ENCODE measurements around the gene ENTPD6. TPM values are rescaled to one million over a fixed set of nuclear protein-coding genes. Genes with fewer than 3 reads are reported as not detected.

ENTPD6 gene
- total RNA-seq, 8 experiments from 2014 or later, result 37.7 to 58.2 (median 53.1) TPM

GRCh38 chr20:25204550-25205276 is 9.2 kb downstream of the ENTPD6 start:
- Histone ChIP-seq H3K4me3 (no peak overlapping the region), H3K27ac (no peak overlapping the region), H3K4me1 (replicated peaks in 1 of 2) (no peaks in the 10 kb centered on the region)
- in situ Hi-C loops (cut with MboI; ENCODE audit: low pct_unique_long_range_greater_than_20kb in 2 of 9, low sequenced_read_pairs in 9 of 9, unreplicated experiment in 9 of 9), result no loop called here
- ATAC-seq (replicated peaks in 6 of 8), result peak in 1 of 8 experiments; percentile 22
- 60 to 100% (median 85%) methylated on average over 1 to 5 of the region's 9 CpGs; no CpG with 5 or more reads in 2 of the 10 experiments for WGBS, 10 experiments

GRCh38 chr20:25205277-25206062 is 10.0 kb downstream of the ENTPD6 start:
- in situ Hi-C loops (cut with MboI; ENCODE audit: low pct_unique_long_range_greater_than_20kb in 2 of 9, low sequenced_read_pairs in 9 of 9, unreplicated experiment in 9 of 9), result no loop called here
- Histone ChIP-seq H3K4me1 (replicated peaks in 1 of 2) (no peaks in the 10 kb centered on the region), H3K27ac (no peak overlapping the region), H3K4me3 (no peak overlapping the region)
- 75 to 92% (median 82%) methylated on average over 1 to 4 of the region's 21 CpGs; no CpG with 5 or more reads in 6 of the 10 experiments for WGBS, 10 experiments
- ATAC-seq (replicated peaks in 6 of 8), result no peak

- ATAC-seq (replicated peaks in 6 of 8), result no peak
- H3K4me1 ChIP-seq (replicated peaks in 1 of 2), result no peaks in the 10 kb centered on the region
- WGBS, 10 experiments, result 57 to 100% (median 100%) methylated on average over 1 to 5 of the region's 9 CpGs; no CpG with 5 or more reads in 5 of the 10 experiments
- in situ Hi-C loops (cut with MboI; ENCODE audit: low pct_unique_long_range_greater_than_20kb in 2 of 9, low sequenced_read_pairs in 9 of 9, unreplicated experiment in 9 of 9), result no loop called here
- H3K4me3 ChIP-seq, result no peak overlapping the region
- no peak overlapping the region for H3K27ac ChIP-seq
These were observed 10.5 kb downstream of the ENTPD6 start for GRCh38 chr20:25206063-25206403.

- WGBS, 10 experiments, result 70 to 100% (median 92%) methylated on average over 1 to 8 of the region's 8 CpGs; no CpG with 5 or more reads in 1 of the 10 experiments
- peak in 1 of 8 experiments; percentile 76 for ATAC-seq (replicated peaks in 6 of 8)
- no peak overlapping the region for H3K4me3 ChIP-seq
- in situ Hi-C loops (cut with MboI; ENCODE audit: low pct_unique_long_range_greater_than_20kb in 2 of 9, low sequenced_read_pairs in 9 of 9, unreplicated experiment in 9 of 9), result no loop called here
- no peak overlapping the region for H3K27ac ChIP-seq
- H3K4me1 ChIP-seq (replicated peaks in 1 of 2), result no peaks in the 10 kb centered on the region
These were observed 11.0 kb downstream of the ENTPD6 start for GRCh38 chr20:25206548-25206947.

- no peaks in the 10 kb centered on the region for H3K4me1 ChIP-seq (replicated peaks in 1 of 2)
- no peak for ATAC-seq (replicated peaks in 6 of 8)
- in situ Hi-C loops (cut with MboI; ENCODE audit: low pct_unique_long_range_greater_than_20kb in 2 of 9, low sequenced_read_pairs in 9 of 9, unreplicated experiment in 9 of 9), result no loop called here
- H3K4me3 ChIP-seq, result no peak overlapping the region
- H3K27ac ChIP-seq, result no peak overlapping the region
- WGBS, 10 experiments, result 80 to 88% (median 81%) methylated on average over 1 to 6 of the region's 22 CpGs; no CpG with 5 or more reads in 6 of the 10 experiments
These were observed 11.8 kb downstream of the ENTPD6 start for GRCh38 chr20:25207149-25207959.

- ATAC-seq (replicated peaks in 6 of 8), result no peak
- no peaks in the 10 kb centered on the region for H3K4me1 ChIP-seq (replicated peaks in 1 of 2)
- no peak overlapping the region for H3K27ac ChIP-seq
- in situ Hi-C loops (cut with MboI; ENCODE audit: low pct_unique_long_range_greater_than_20kb in 2 of 9, low sequenced_read_pairs in 9 of 9, unreplicated experiment in 9 of 9), result no loop called here
- WGBS, 10 experiments, result 60 to 100% (median 98%) methylated on average over 1 to 8 of the region's 9 CpGs
- no peak overlapping the region for H3K4me3 ChIP-seq
These were observed 12.5 kb downstream of the ENTPD6 start for GRCh38 chr20:25207960-25208534.

GRCh38 chr20:25209400-25209799 is 13.9 kb downstream of the ENTPD6 start:
- in situ Hi-C loops (cut with MboI; ENCODE audit: low pct_unique_long_range_greater_than_20kb in 2 of 9, low sequenced_read_pairs in 9 of 9, unreplicated experiment in 9 of 9), result no loop called here
- no peak for ATAC-seq (replicated peaks in 6 of 8)
- Histone ChIP-seq H3K27ac (no peak overlapping the region), H3K4me3 (no peak overlapping the region), H3K4me1 (replicated peaks in 1 of 2) (no peaks in the 10 kb centered on the region)
- WGBS, 10 experiments, result 100% methylated on average over 1 of the region's 1 CpG; no CpG with 5 or more reads in 9 of the 10 experiments

- WGBS, 10 experiments, result 81 to 100% (median 98%) methylated on average over 2 to 12 of the region's 12 CpGs; no CpG with 5 or more reads in 2 of the 10 experiments
- ATAC-seq (replicated peaks in 6 of 8), result no peak
- in situ Hi-C loops (cut with MboI; ENCODE audit: low pct_unique_long_range_greater_than_20kb in 2 of 9, low sequenced_read_pairs in 9 of 9, unreplicated experiment in 9 of 9), result no loop called here
- Histone ChIP-seq H3K27ac (no peak overlapping the region), H3K4me1 (replicated peaks in 1 of 2) (no peaks in the 10 kb centered on the region), H3K4me3 (no peak overlapping the region)
These were observed 14.4 kb downstream of the ENTPD6 start for GRCh38 chr20:25209911-25210310.

GRCh38 chr20:25211273-25211672 is 15.8 kb downstream of the ENTPD6 start:
- H3K27ac ChIP-seq, result no peak overlapping the region
- in situ Hi-C loops (cut with MboI; ENCODE audit: low pct_unique_long_range_greater_than_20kb in 2 of 9, low sequenced_read_pairs in 9 of 9, unreplicated experiment in 9 of 9), result no loop called here
- no peak overlapping the region for H3K4me3 ChIP-seq
- ATAC-seq (replicated peaks in 6 of 8), result no peak
- no peaks in the 10 kb centered on the region for H3K4me1 ChIP-seq (replicated peaks in 1 of 2)
- WGBS, 10 experiments, result 62 to 100% (median 95%) methylated on average over 1 to 6 of the region's 7 CpGs

- 60 to 75% (median 67%) methylated on average over 1 to 5 of the region's 5 CpGs; no CpG with 5 or more reads in 6 of the 10 experiments for WGBS, 10 experiments
These were observed 16.7 kb downstream of the ENTPD6 start for GRCh38 chr20:25212242-25212641.

GRCh38 chr20:25213566-25214425 is 18.3 kb downstream of the ENTPD6 start:
- Histone ChIP-seq H3K27ac (peak overlapping the region in 1 of 2 donors; percentile 16), H3K4me3 (no peak overlapping the region), H3K4me1 (replicated peaks in 1 of 2) (no peaks in the 10 kb centered on the region)
- WGBS, 10 experiments, result 73 to 100% (median 98%) methylated on average over 1 to 9 of the region's 21 CpGs; no CpG with 5 or more reads in 2 of the 10 experiments
- in situ Hi-C loops (cut with MboI; ENCODE audit: low pct_unique_long_range_greater_than_20kb in 2 of 9, low sequenced_read_pairs in 9 of 9, unreplicated experiment in 9 of 9), result no loop called here
- no peak for ATAC-seq (replicated peaks in 6 of 8)

More at GRCh38 chr20:25212242-25212641, 16.7 kb downstream of the ENTPD6 start:
- in situ Hi-C loops (cut with MboI; ENCODE audit: low pct_unique_long_range_greater_than_20kb in 2 of 9, low sequenced_read_pairs in 9 of 9, unreplicated experiment in 9 of 9), result no loop called here
- Histone ChIP-seq H3K4me1 (replicated peaks in 1 of 2) (no peaks in the 10 kb centered on the region), H3K4me3 (no peak overlapping the region), H3K27ac (no peak overlapping the region)
- ATAC-seq (replicated peaks in 6 of 8), result no peak

GRCh38 chr20:25214426-25214790 is 18.9 kb downstream of the ENTPD6 start:
- WGBS, 10 experiments, result 47 to 93% (median 73%) methylated on average over 1 to 5 of the region's 7 CpGs; no CpG with 5 or more reads in 3 of the 10 experiments
- in situ Hi-C loops (cut with MboI; ENCODE audit: low pct_unique_long_range_greater_than_20kb in 2 of 9, low sequenced_read_pairs in 9 of 9, unreplicated experiment in 9 of 9), result no loop called here

More at GRCh38 chr20:25214426-25214790, 18.9 kb downstream of the ENTPD6 start:
- Histone ChIP-seq H3K4me1 (replicated peaks in 1 of 2) (no peaks in the 10 kb centered on the region), H3K4me3 (no peak overlapping the region), H3K27ac (peak overlapping the region in 1 of 2 donors; percentile 16)
- ATAC-seq (replicated peaks in 6 of 8), result peak in 1 of 8 experiments; percentile 74

All from motor neuron (in vitro differentiated cells).